HCT116 (cell line): ENCODE results near the gene PDE6H. TPM values are rescaled to one million over a fixed set of nuclear protein-coding genes. Genes with fewer than 3 reads are reported as not detected.

Experiments used
- ATAC-seq: fragments of 200-7000 bp; cut with Tn5 transposase; 2 replicates; pipeline ENCODE4 v1.9.1; 2020; ENCODE audit warnings: mild to moderate bottlenecking, moderate library complexity
- BruUV-seq: library from RNA; stranded (reverse); fragments of 400-500 nt; replicated peaks from 2 replicates; lab custom pipeline; 2021; lab: Mats Ljungman, UMichigan
- CTCF ChIA-PET: fragments of 300-600 bp; sonication (Branson Sonifier 250); formaldehyde crosslinking; loops from one replicate; lab custom pipeline; 2021; ENCODE audit warnings: antibody characterized with exemption; lab: Charles Lee
- POLR2A ChIA-PET: fragments of 300-600, 350-600 bp; sonication (Branson Sonifier 250); formaldehyde crosslinking; loops from one replicate; lab custom pipeline; 2021; ENCODE audit warnings: antibody characterized with exemption; lab: Charles Lee
- RAD21 ChIA-PET, 2 experiments: fragments of 300-600 bp; sonication (Branson Sonifier 250); formaldehyde crosslinking; loops; one replicate each; lab custom pipeline; 2023; ENCODE audit warnings: low total read pairs in 2 of 2; ENCODE audit not compliant: uncharacterized antibody in 2 of 2, unreplicated experiment in 2 of 2, low non-redundant PET in 1 of 2; lab: Charles Lee
- DNase-seq: peaks from one replicate; pipeline ENCODE4 v3.0.0-alpha.2; 2010; ENCODE audit warnings: low read depth, low spot score
- H2AFZ ChIP-seq: fragments of 200-600 bp; shearing (Covaris generic), sonication (generic); 2 replicates; pipeline ENCODE4 v1.6.1; 2017; ENCODE audit warnings: low read depth, mixed run types, mixed read lengths, antibody characterized with exemption, low read length; ENCODE audit not compliant: poor library complexity, severe bottlenecking
- H3K27ac ChIP-seq: 2 replicates; pipeline ENCODE4 v1.5.1; 2012; ENCODE audit warnings: low read depth, low read length
- H3K27me3 ChIP-seq: fragments of 200-600 bp; sonication (generic); 2 replicates; pipeline ENCODE4 v1.6.1; 2016; ENCODE audit warnings: mixed run types, low read length, mixed read lengths; ENCODE audit not compliant: insufficient read depth
- H3K36me3 ChIP-seq, 2 experiments: fragments of 200-500 bp in 1 of 2; fragments of 200-600 bp in 1 of 2; sonication (Bioruptor generic) in 1 of 2; sonication (generic) in 1 of 2; 2 replicates each; pipeline versions ENCODE4 v1.5.1 to v1.6.1; 2014 to 2016; ENCODE audit warnings: low read length in 2 of 2, inconsistent platforms in 1 of 2, mixed read lengths in 1 of 2, mixed run types in 1 of 2; ENCODE audit not compliant: insufficient read depth in 2 of 2, control insufficient read depth in 1 of 2
- H3K4me1 ChIP-seq, 2 experiments: fragments of 200-600 bp in 1 of 2; sonication (generic) in 1 of 2; 2 replicates each; pipeline versions ENCODE4 v1.5.1 to v1.6.1; 2012 to 2017; ENCODE audit warnings: low read length in 2 of 2, inconsistent platforms in 1 of 2, mild to moderate bottlenecking in 1 of 2, mixed read lengths in 1 of 2, mixed run types in 1 of 2, moderate library complexity in 1 of 2; ENCODE audit not compliant: insufficient read depth in 2 of 2, control insufficient read depth in 1 of 2
- H3K4me2 ChIP-seq: fragments of 200-600 bp; sonication (generic); 2 replicates; pipeline ENCODE4 v1.6.1; 2017; ENCODE audit warnings: mixed run types, low read length, mixed read lengths
- H3K4me3 ChIP-seq, 2 experiments: fragments of 200-600 bp in 1 of 2; sonication (generic) in 1 of 2; replicated peaks in 1 of 2; 2 replicates each; pipeline ENCODE4 v1.5.1; 2011 to 2016; ENCODE audit warnings: low read length in 2 of 2, control low read depth in 1 of 2, low read depth in 1 of 2, mild to moderate bottlenecking in 1 of 2, mixed read lengths in 1 of 2, mixed run types in 1 of 2
- H3K79me2 ChIP-seq: fragments of 200-600 bp; sonication (generic); 2 replicates; pipeline ENCODE4 v1.6.1; 2017; ENCODE audit warnings: mild to moderate bottlenecking, mixed run types, low read length, moderate library complexity, mixed read lengths; ENCODE audit not compliant: insufficient read depth
- H3K9ac ChIP-seq: fragments of 200-600 bp; sonication (generic); 2 replicates; pipeline ENCODE4 v1.6.1; 2016; ENCODE audit warnings: low read length, mixed read lengths
- H3K9me2 ChIP-seq: fragments of 200-600 bp; sonication (generic), shearing (Covaris generic); 2 replicates; pipeline ENCODE4 v1.6.1; 2017; ENCODE audit warnings: mixed run types, mild to moderate bottlenecking, moderate library complexity; ENCODE audit not compliant: insufficient read depth
- H3K9me3 ChIP-seq, 2 experiments: fragments of 200-500 bp in 1 of 2; fragments of 200-600 bp in 1 of 2; sonication (Bioruptor generic) in 1 of 2; sonication (generic) in 1 of 2; 2 replicates each; pipeline ENCODE4 v1.6.1; 2014 to 2017; ENCODE audit warnings: low read length in 2 of 2, mixed read lengths in 2 of 2, inconsistent platforms in 1 of 2, low read depth in 1 of 2, mild to moderate bottlenecking in 1 of 2, mixed run types in 1 of 2, moderate library complexity in 1 of 2; ENCODE audit not compliant: control insufficient read depth in 1 of 2, insufficient read depth in 1 of 2
- H4K20me1 ChIP-seq: fragments of 200-600 bp; sonication (generic), shearing (Covaris generic); 2 replicates; pipeline ENCODE4 v1.6.1; 2017; ENCODE audit warnings: mixed run types, mild to moderate bottlenecking, moderate library complexity; ENCODE audit not compliant: insufficient read depth
- CEBPB ChIP-seq: IDR thresholded peaks from 2 replicates; pipeline ENCODE4 v1.6.1; 2012; ENCODE audit warnings: low read depth
- EGR1 ChIP-seq: IDR thresholded peaks from 2 replicates; pipeline ENCODE4 v1.6.1; 2012; ENCODE audit warnings: low read depth
- ELF1 ChIP-seq: IDR thresholded peaks from 2 replicates; pipeline ENCODE4 v1.6.1; 2012; ENCODE audit warnings: low read depth, borderline replicate concordance
- FOSL1 ChIP-seq: IDR thresholded peaks from 2 replicates; pipeline ENCODE4 v1.6.1; 2012; ENCODE audit warnings: low read depth
- JUND ChIP-seq: IDR thresholded peaks from 2 replicates; pipeline ENCODE4 v1.6.1; 2012
- POLR2A ChIP-seq: IDR thresholded peaks from 2 replicates; pipeline ENCODE4 v1.7.0; 2011; ENCODE audit warnings: borderline replicate concordance; ENCODE audit not compliant: insufficient read depth, insufficient read length; ENCODE audit errors: extremely low read depth
- POLR2AphosphoS5 ChIP-seq: IDR thresholded peaks from 2 replicates; pipeline ENCODE4 v1.6.1; 2011; ENCODE audit warnings: mild to moderate bottlenecking, low read depth, low read length, moderate library complexity
- RAD21 ChIP-seq: IDR thresholded peaks from 2 replicates; pipeline ENCODE4 v1.6.1; 2012; ENCODE audit warnings: low read depth, mild to moderate bottlenecking
- SRF ChIP-seq: IDR thresholded peaks from 2 replicates; pipeline ENCODE4 v1.6.1; 2012; ENCODE audit warnings: low read depth
- TCF7L2 ChIP-seq: IDR thresholded peaks from 2 replicates; pipeline ENCODE4 v1.7.0; 2011; ENCODE audit warnings: borderline replicate concordance, inconsistent platforms; ENCODE audit not compliant: insufficient read depth, insufficient read length; ENCODE audit errors: extremely low read depth
- YY1 ChIP-seq: IDR thresholded peaks from 2 replicates; pipeline ENCODE4 v1.6.1; 2011; ENCODE audit warnings: low read length, low read depth, moderate library complexity, mild to moderate bottlenecking; ENCODE audit not compliant: insufficient replicate concordance; ENCODE audit errors: extremely low read depth
- ZFX ChIP-seq: fragments of 450-650 bp; IDR thresholded peaks from 2 replicates; pipeline ENCODE4 v1.6.1; 2017
- intact Hi-C: fragments of 100-400 bp; cut with micrococcal nuclease; formaldehyde crosslinking; loops from 2 replicates; pipeline ENCODE4 v1.10.0; 2022
- total RNA-seq: library from RNA; stranded (reverse); gene quantifications from one replicate; pipeline ENCODE4 v1.2.1, GENCODE V29; 2021; ENCODE audit not compliant: unreplicated experiment
- TF ChIP-seq, protein P1 (sequence below): IDR thresholded peaks from 2 replicates; pipeline ENCODE4 v1.6.1; 2011; ENCODE audit warnings: mild to moderate bottlenecking, low read length, moderate library complexity; ENCODE audit not compliant: insufficient replicate concordance; ENCODE audit errors: extremely low read depth
- TF ChIP-seq, protein P2 (sequence below): IDR thresholded peaks from 2 replicates; pipeline ENCODE4 v1.6.1; 2012
- TF ChIP-seq, protein P3 (sequence below), 3 experiments: fragments of 200-600 bp in 1 of 3; sonication (generic) in 1 of 3; IDR thresholded peaks in 2 of 3; conservative IDR thresholded peaks in 1 of 3; 2 replicates each; pipeline ENCODE4 v1.5.1; 2012 to 2017; ENCODE audit warnings: low read depth in 2 of 3, low read length in 2 of 3, antibody characterized with exemption in 1 of 3, borderline replicate concordance in 1 of 3, control low read depth in 1 of 3, mild to moderate bottlenecking in 1 of 3, mixed read lengths in 1 of 3, mixed run types in 1 of 3, moderate library complexity in 1 of 3; ENCODE audit not compliant: insufficient read depth in 1 of 3
- TF ChIP-seq, protein P4 (sequence below): IDR thresholded peaks from 2 replicates; pipeline ENCODE4 v1.6.1; 2012; ENCODE audit warnings: low read depth

PDE6H gene
- total RNA-seq, 1 experiment from 2014 or later: not detected

DNA sequence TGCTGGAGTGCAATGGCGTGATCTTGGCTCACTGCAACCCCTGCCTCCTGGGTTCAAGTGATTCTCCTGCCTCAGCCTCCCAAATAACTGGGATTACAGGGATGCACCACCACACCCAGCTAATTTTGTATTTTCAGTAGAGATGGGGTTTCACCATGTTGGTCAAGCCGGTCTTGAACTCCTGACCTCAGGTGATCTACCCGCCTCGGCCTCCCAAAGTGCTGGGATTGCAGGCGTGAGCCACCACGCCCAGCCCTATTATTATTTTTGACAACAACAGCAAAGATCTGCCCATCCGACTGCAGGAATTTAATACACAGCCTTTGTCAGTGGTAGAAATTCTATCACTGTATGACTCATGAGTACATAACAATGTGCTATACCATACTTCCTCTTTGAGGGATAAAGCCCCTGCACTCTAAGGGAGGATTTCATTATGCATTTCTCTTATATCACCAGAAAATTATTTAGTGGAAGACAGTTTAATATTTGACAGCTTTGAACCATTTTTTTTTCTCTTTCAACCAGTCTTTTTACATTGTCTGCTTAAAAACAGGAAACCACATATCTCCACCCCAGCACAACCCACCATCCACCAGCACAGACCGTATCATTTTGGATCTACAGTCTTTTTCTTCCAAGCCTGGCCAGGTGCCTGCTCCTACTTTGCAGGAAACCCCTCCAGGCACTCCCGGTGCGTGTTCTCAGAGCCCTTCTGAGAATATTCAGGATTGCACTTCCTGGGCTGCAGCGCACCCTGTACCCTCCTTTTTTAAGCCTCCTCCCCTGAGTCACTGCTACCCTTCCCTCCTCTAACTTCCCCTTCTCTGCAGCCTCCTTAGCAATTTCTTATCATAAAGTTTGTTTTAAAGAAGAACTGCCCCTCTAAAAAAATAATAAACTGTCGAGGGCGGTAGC is 12.0 kb upstream of the PDE6H start (continued):
- TF ChIP-seq ELF1: no peak

DNA sequence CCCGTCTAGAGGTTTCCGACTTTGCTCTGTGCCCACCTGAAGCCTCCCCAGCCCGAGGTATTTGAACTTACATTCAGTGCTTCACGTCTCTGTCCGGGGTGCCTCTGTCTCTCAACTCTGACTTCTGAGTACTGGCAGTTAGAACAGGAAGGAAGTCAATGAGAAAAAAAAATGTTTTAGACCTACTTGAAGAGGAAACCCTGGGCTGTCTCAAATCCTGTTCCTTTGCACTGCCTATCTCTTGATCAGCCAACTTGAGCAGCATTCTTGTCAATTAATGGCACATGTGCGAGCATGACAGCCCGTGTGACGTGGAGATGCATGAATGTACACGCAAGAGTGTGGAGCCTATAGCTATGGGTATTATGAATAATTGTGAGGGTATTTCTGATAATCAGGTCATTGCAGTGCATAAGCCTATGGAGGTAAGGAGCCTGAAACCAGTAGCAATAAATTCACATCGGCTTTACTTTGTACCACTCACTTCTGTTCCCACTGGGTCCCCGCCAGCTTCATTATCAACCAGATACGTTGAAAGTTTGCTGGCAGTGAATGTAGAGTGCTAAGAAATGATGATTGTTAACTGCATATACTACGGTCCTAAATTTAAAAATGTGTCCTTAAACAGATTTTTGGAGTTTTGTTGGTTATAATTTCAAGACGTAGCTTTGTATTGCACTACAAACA is 11.2 kb upstream of the PDE6H start, which contains the start of gene ARHGDIB:
TSS of gene ARHGDIB (minus strand) at position 136 of the 687 bp plus-strand sequence. CDS start 10,889 bp downstream, outside the sequence.
- no peaks in the 10 kb centered on the region for H3K9me2 ChIP-seq
- no TSS peak for BruUV-seq
- ATAC-seq (no peak), DNase-seq (no peak)
- H3K4me2 ChIP-seq: peak within 1 kb of the TSS; percentile 10; the same call in 1 of the 2 replicates
- H2AFZ ChIP-seq: peak within 1 kb of the TSS; percentile 43
- H3K79me2 ChIP-seq: no peaks in the 10 kb centered on the region
- peaks cover 0 to 7% of the 10 kb centered on the region in 2 experiments; a peak in 2 of 4 replicates for H3K4me1 ChIP-seq
- no peaks in the 10 kb centered on the region for H3K36me3 ChIP-seq
- H3K4me3 ChIP-seq: no peak within 1 kb of the TSS
- ChIA-PET POLR2A (no interaction called here), RAD21 (no interaction called here), CTCF (no interaction called here)
- no peaks in the 10 kb centered on the region for H3K27me3 ChIP-seq
- no peaks in the 10 kb centered on the region for H3K9me3 ChIP-seq
- no peaks in the 10 kb centered on the region for H4K20me1 ChIP-seq
- no peak within 1 kb of the TSS for H3K9ac ChIP-seq
- intact Hi-C loops: no loop called here
- no peak within 1 kb of the TSS for H3K27ac ChIP-seq
- TF ChIP-seq POLR2AphosphoS5 (no peak), JUND (no peak), RAD21 (no peak), FOSL1 (no peak), YY1 (no peak), TCF7L2 (no peak), CEBPB (no peak), ZFX (no peak), POLR2A (no peak), SRF (no peak), EGR1 (no peak)
- TF ChIP-seq, protein P1, sequence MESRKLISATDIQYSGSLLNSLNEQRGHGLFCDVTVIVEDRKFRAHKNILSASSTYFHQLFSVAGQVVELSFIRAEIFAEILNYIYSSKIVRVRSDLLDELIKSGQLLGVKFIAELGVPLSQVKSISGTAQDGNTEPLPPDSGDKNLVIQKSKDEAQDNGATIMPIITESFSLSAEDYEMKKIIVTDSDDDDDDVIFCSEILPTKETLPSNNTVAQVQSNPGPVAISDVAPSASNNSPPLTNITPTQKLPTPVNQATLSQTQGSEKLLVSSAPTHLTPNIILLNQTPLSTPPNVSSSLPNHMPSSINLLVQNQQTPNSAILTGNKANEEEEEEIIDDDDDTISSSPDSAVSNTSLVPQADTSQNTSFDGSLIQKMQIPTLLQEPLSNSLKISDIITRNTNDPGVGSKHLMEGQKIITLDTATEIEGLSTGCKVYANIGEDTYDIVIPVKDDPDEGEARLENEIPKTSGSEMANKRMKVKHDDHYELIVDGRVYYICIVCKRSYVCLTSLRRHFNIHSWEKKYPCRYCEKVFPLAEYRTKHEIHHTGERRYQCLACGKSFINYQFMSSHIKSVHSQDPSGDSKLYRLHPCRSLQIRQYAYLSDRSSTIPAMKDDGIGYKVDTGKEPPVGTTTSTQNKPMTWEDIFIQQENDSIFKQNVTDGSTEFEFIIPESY: no peak
- TF ChIP-seq, protein P2, sequence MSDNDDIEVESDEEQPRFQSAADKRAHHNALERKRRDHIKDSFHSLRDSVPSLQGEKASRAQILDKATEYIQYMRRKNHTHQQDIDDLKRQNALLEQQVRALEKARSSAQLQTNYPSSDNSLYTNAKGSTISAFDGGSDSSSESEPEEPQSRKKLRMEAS: no peak
- TF ChIP-seq, protein P3, sequence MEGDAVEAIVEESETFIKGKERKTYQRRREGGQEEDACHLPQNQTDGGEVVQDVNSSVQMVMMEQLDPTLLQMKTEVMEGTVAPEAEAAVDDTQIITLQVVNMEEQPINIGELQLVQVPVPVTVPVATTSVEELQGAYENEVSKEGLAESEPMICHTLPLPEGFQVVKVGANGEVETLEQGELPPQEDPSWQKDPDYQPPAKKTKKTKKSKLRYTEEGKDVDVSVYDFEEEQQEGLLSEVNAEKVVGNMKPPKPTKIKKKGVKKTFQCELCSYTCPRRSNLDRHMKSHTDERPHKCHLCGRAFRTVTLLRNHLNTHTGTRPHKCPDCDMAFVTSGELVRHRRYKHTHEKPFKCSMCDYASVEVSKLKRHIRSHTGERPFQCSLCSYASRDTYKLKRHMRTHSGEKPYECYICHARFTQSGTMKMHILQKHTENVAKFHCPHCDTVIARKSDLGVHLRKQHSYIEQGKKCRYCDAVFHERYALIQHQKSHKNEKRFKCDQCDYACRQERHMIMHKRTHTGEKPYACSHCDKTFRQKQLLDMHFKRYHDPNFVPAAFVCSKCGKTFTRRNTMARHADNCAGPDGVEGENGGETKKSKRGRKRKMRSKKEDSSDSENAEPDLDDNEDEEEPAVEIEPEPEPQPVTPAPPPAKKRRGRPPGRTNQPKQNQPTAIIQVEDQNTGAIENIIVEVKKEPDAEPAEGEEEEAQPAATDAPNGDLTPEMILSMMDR (IDR thresholded peaks at IDR 0.05 in 2 of 3, conservative IDR thresholded peaks at IDR 0.05 in 1 of 3; ENCODE audit: borderline replicate concordance in 1 of 3, insufficient read depth in 1 of 3, low read depth in 2 of 3, low read length in 2 of 3): no peak
- TF ChIP-seq, protein P4, sequence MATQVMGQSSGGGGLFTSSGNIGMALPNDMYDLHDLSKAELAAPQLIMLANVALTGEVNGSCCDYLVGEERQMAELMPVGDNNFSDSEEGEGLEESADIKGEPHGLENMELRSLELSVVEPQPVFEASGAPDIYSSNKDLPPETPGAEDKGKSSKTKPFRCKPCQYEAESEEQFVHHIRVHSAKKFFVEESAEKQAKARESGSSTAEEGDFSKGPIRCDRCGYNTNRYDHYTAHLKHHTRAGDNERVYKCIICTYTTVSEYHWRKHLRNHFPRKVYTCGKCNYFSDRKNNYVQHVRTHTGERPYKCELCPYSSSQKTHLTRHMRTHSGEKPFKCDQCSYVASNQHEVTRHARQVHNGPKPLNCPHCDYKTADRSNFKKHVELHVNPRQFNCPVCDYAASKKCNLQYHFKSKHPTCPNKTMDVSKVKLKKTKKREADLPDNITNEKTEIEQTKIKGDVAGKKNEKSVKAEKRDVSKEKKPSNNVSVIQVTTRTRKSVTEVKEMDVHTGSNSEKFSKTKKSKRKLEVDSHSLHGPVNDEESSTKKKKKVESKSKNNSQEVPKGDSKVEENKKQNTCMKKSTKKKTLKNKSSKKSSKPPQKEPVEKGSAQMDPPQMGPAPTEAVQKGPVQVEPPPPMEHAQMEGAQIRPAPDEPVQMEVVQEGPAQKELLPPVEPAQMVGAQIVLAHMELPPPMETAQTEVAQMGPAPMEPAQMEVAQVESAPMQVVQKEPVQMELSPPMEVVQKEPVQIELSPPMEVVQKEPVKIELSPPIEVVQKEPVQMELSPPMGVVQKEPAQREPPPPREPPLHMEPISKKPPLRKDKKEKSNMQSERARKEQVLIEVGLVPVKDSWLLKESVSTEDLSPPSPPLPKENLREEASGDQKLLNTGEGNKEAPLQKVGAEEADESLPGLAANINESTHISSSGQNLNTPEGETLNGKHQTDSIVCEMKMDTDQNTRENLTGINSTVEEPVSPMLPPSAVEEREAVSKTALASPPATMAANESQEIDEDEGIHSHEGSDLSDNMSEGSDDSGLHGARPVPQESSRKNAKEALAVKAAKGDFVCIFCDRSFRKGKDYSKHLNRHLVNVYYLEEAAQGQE: no peak
